H1 (cell line): ENCODE measurements around the gene S100PBP. TPM values are rescaled to one million over a fixed set of nuclear protein-coding genes. Genes with fewer than 3 reads are reported as not detected.

Source experiments
- CTCF ChIA-PET: fragments of 300-600 bp; sonication (Branson Sonifier 250); formaldehyde crosslinking; loops from one replicate; lab custom pipeline; 2021; ENCODE audit not compliant: partially characterized antibody; lab: Charles Lee
- POLR2A ChIA-PET: fragments of 300-600 bp; sonication (Branson Sonifier 250); formaldehyde crosslinking; loops from one replicate; lab custom pipeline; 2021; ENCODE audit warnings: inconsistent platforms; ENCODE audit not compliant: partially characterized antibody; lab: Charles Lee
- DNase-seq, 2 experiments: peaks; one replicate each; pipeline versions ENCODE4 v3.0.0 to v3.0.0-alpha.2; 2010 to 2022; ENCODE audit warnings: low spot score in 2 of 2, low read depth in 1 of 2, mixed read lengths in 1 of 2
- FAIRE-seq: peaks from 2 replicates; lab custom pipeline; 2011; peaks lifted over from hg19 to GRCh38; lab: Jason Lieb, UNC
- H2AFZ ChIP-seq: 2 replicates; pipeline ENCODE4 v1.8.1; 2012; ENCODE audit warnings: low read length, inconsistent platforms
- H2AK5ac ChIP-seq: 2 replicates; pipeline ENCODE4 v1.6.1; 2013; ENCODE audit warnings: low read depth, low read length
- H2BK120ac ChIP-seq: replicated peaks from 2 replicates; pipeline ENCODE3; 2013; ENCODE audit warnings: low read depth, low read length, inconsistent platforms
- H2BK12ac ChIP-seq: 2 replicates; pipeline ENCODE4 v1.6.1; 2013; ENCODE audit warnings: low read depth, low read length
- H2BK15ac ChIP-seq: 2 replicates; pipeline ENCODE4 v1.6.1; 2013; ENCODE audit warnings: low read length
- H2BK20ac ChIP-seq: 2 replicates; pipeline ENCODE4 v1.6.1; 2013; ENCODE audit warnings: low read length
- H2BK5ac ChIP-seq: 2 replicates; pipeline ENCODE4 v1.6.1; 2013; ENCODE audit warnings: low read depth, low read length
- H3K14ac ChIP-seq: 2 replicates; pipeline ENCODE4 v1.6.1; 2013; ENCODE audit warnings: inconsistent platforms; ENCODE audit not compliant: insufficient read length
- H3K18ac ChIP-seq: 2 replicates; pipeline ENCODE4 v1.6.1; 2013; ENCODE audit warnings: low read length; ENCODE audit errors: extremely low read depth
- H3K23ac ChIP-seq: 2 replicates; pipeline ENCODE4 v1.6.1; 2013; ENCODE audit warnings: inconsistent platforms; ENCODE audit not compliant: insufficient read length
- H3K23me2 ChIP-seq: 2 replicates; pipeline ENCODE4 v1.6.1; 2013; ENCODE audit warnings: low read depth, low read length
- H3K27ac ChIP-seq: 2 replicates; pipeline ENCODE4 v1.6.1; 2011; ENCODE audit warnings: low read depth, low read length, inconsistent platforms
- H3K27me3 ChIP-seq, 4 experiments: replicated peaks in 1 of 4; 1 replicate in 1 of 4; 2 replicates in 3 of 4; pipeline versions ENCODE4 v1.6.1 to v1.8.1; 2011 to 2013; ENCODE audit warnings: low read length in 3 of 4, mild to moderate bottlenecking in 3 of 4, inconsistent platforms in 2 of 4, mixed read lengths in 2 of 4, moderate library complexity in 1 of 4; ENCODE audit not compliant: control insufficient read depth in 3 of 4, insufficient read depth in 3 of 4; ENCODE audit errors: extremely low read depth in 1 of 4
- H3K36me3 ChIP-seq, 4 experiments: 2 replicates each; pipeline versions ENCODE4 v1.6.1 to v1.8.1; 2011 to 2013; ENCODE audit warnings: mild to moderate bottlenecking in 4 of 4, low read length in 3 of 4, moderate library complexity in 2 of 4, control low read depth in 1 of 4, inconsistent platforms in 1 of 4; ENCODE audit not compliant: insufficient read depth in 4 of 4, control insufficient read depth in 2 of 4
- H3K4ac ChIP-seq: replicated peaks from 2 replicates; pipeline ENCODE3; 2013; ENCODE audit warnings: low read length, low read depth, mixed read lengths, inconsistent platforms; ENCODE audit not compliant: insufficient read length
- H3K4me1 ChIP-seq, 4 experiments: replicated peaks in 1 of 4; 1 replicate in 1 of 4; 2 replicates in 3 of 4; pipeline versions ENCODE4 v1.6.1 to v1.8.1; 2011 to 2013; ENCODE audit warnings: low read length in 3 of 4, inconsistent platforms in 2 of 4, mixed read lengths in 1 of 4; ENCODE audit not compliant: insufficient read depth in 4 of 4, control insufficient read depth in 3 of 4
- H3K4me2 ChIP-seq, 2 experiments: 2 replicates each; pipeline versions ENCODE4 v1.6.1 to v1.8.1; 2011 to 2013; ENCODE audit warnings: low read depth in 2 of 2, low read length in 2 of 2, control low read depth in 1 of 2, inconsistent platforms in 1 of 2, mild to moderate bottlenecking in 1 of 2; ENCODE audit not compliant: insufficient read depth in 1 of 2
- H3K4me3 ChIP-seq, 4 experiments: fragments of 200-600, 300-600 bp in 1 of 4; sonication (generic), shearing (Covaris generic), sonication (Bioruptor Twin) in 1 of 4; 2 replicates each; pipeline versions ENCODE4 v1.5.1 to v1.8.1; 2011 to 2016; ENCODE audit warnings: low read length in 4 of 4, low read depth in 3 of 4, control low read depth in 2 of 4, inconsistent platforms in 2 of 4, mild to moderate bottlenecking in 2 of 4, mixed read lengths in 1 of 4, moderate library complexity in 1 of 4; ENCODE audit not compliant: insufficient read depth in 2 of 4; ENCODE audit errors: extremely low read depth in 1 of 4
- H3K56ac ChIP-seq: replicated peaks from 2 replicates; pipeline ENCODE3; 2013; ENCODE audit warnings: low read depth, mild to moderate bottlenecking, mixed read lengths, low read length, inconsistent platforms; ENCODE audit not compliant: insufficient read length
- H3K79me1 ChIP-seq: 2 replicates; pipeline ENCODE4 v1.6.1; 2013; ENCODE audit warnings: low read depth, low read length, control low read depth
- H3K79me2 ChIP-seq, 2 experiments: 2 replicates each; pipeline versions ENCODE4 v1.6.1 to v1.8.1; 2012 to 2013; ENCODE audit warnings: low read length in 2 of 2, mild to moderate bottlenecking in 2 of 2, inconsistent platforms in 1 of 2; ENCODE audit not compliant: insufficient read depth in 2 of 2, control insufficient read depth in 1 of 2
- H3K9ac ChIP-seq, 4 experiments: replicated peaks in 1 of 4; 1 replicate in 1 of 4; 2 replicates in 3 of 4; pipeline versions ENCODE4 v1.6.1 to v1.8.1; 2011 to 2013; ENCODE audit warnings: low read depth in 3 of 4, low read length in 3 of 4, control low read depth in 2 of 4, mild to moderate bottlenecking in 2 of 4, moderate library complexity in 2 of 4, inconsistent platforms in 1 of 4; ENCODE audit errors: extremely low read depth in 1 of 4
- H3K9me3 ChIP-seq, 2 experiments: 2 replicates each; pipeline versions ENCODE4 v1.6.1 to v1.8.1; 2012 to 2013; ENCODE audit warnings: mild to moderate bottlenecking in 2 of 2, moderate library complexity in 2 of 2, control low read depth in 1 of 2, inconsistent platforms in 1 of 2, low read depth in 1 of 2, low read length in 1 of 2, mixed read lengths in 1 of 2; ENCODE audit not compliant: insufficient read depth in 2 of 2
- H4K20me1 ChIP-seq, 2 experiments: replicated peaks in 1 of 2; 2 replicates each; pipeline versions ENCODE3 to v1.8.1; 2011 to 2013; ENCODE audit warnings: inconsistent platforms in 2 of 2, low read length in 2 of 2, mild to moderate bottlenecking in 1 of 2; ENCODE audit not compliant: insufficient read depth in 2 of 2, control insufficient read depth in 1 of 2
- H4K5ac ChIP-seq: 2 replicates; pipeline ENCODE4 v1.6.1; 2013; ENCODE audit warnings: low read length, low read depth, mixed read lengths, inconsistent platforms; ENCODE audit not compliant: insufficient read length
- H4K8ac ChIP-seq: 2 replicates; pipeline ENCODE4 v1.8.0; 2013; ENCODE audit warnings: mild to moderate bottlenecking, moderate library complexity, low read length, inconsistent platforms; ENCODE audit not compliant: insufficient read depth; ENCODE audit errors: extremely low read depth
- H4K91ac ChIP-seq: replicated peaks from 2 replicates; pipeline ENCODE3; 2013; ENCODE audit warnings: low read length, mixed read lengths, inconsistent platforms; ENCODE audit not compliant: insufficient read length
- BCL11A ChIP-seq, 2 experiments: IDR thresholded peaks; one replicate each; pipeline ENCODE4 v1.6.1; 2011; ENCODE audit warnings: low read depth in 2 of 2, low read length in 2 of 2, mild to moderate bottlenecking in 2 of 2
- CBX8 ChIP-seq: fragments of 300-800, 300-1000 bp; sonication (generic); IDR thresholded peaks from 2 replicates; pipeline ENCODE4 v1.7.1; 2016; ENCODE audit warnings: low read depth, low read length, borderline replicate concordance
- CTCF ChIP-seq, 3 experiments: IDR thresholded peaks; 1 replicate in 2 of 3; 2 replicates in 1 of 3; pipeline versions ENCODE4 v1.5.1 to v1.6.1; 2011; ENCODE audit warnings: low read length in 3 of 3, mild to moderate bottlenecking in 3 of 3, inconsistent platforms in 2 of 3, low read depth in 1 of 3, moderate library complexity in 1 of 3; ENCODE audit not compliant: insufficient read depth in 1 of 3; ENCODE audit errors: control extremely low read depth in 1 of 3
- FOSL1 ChIP-seq: IDR thresholded peaks from 2 replicates; pipeline ENCODE4 v1.6.1; 2011; ENCODE audit warnings: mild to moderate bottlenecking, low read depth, low read length, moderate library complexity; ENCODE audit not compliant: insufficient read depth
- JUND ChIP-seq: IDR thresholded peaks from 2 replicates; pipeline ENCODE4 v1.6.1; 2011; ENCODE audit warnings: mild to moderate bottlenecking, improper control_type of control experiment, low read length
- KDM1A ChIP-seq: fragments of 200-600, 300-600 bp; sonication (generic); IDR thresholded peaks from 2 replicates; pipeline ENCODE4 v1.7.1; 2016; ENCODE audit warnings: mild to moderate bottlenecking, low read length, borderline replicate concordance
- MAFK ChIP-seq: IDR thresholded peaks from 2 replicates; pipeline ENCODE4 v1.6.1; 2012; ENCODE audit warnings: low read depth, mild to moderate bottlenecking, improper control_type of control experiment, low read length
- RNF2 ChIP-seq: fragments of 200-900, 300-1000 bp; sonication (generic); IDR thresholded peaks from 2 replicates; pipeline ENCODE4 v1.7.1; 2016; ENCODE audit warnings: borderline replicate concordance, low read depth, mild to moderate bottlenecking, antibody characterized with exemption, low read length; ENCODE audit not compliant: poor library complexity, severe bottlenecking; ENCODE audit errors: missing control alignments
- SIN3A ChIP-seq, 2 experiments: IDR thresholded peaks in 1 of 2; conservative IDR thresholded peaks in 1 of 2; 2 replicates each; pipeline ENCODE4 v1.6.1; 2011 to 2012; ENCODE audit warnings: low read length in 2 of 2, improper control_type of control experiment in 1 of 2, low read depth in 1 of 2, mild to moderate bottlenecking in 1 of 2
- SIRT6 ChIP-seq: IDR thresholded peaks from one replicate; pipeline ENCODE4 v1.7.1; 2012; ENCODE audit warnings: low read length, inconsistent platforms
- SRF ChIP-seq: IDR thresholded peaks from 2 replicates; pipeline ENCODE4 v1.6.1; 2011; ENCODE audit warnings: mild to moderate bottlenecking, low read depth, low read length, moderate library complexity
- WGBS, 2 experiments: shearing (Covaris generic) in 1 of 2; methylation state at CpG; one replicate each; pipeline versions ENCODE4 v1.1.6 to v1.1.7; 2013 to 2015; ENCODE audit warnings: low lambda C conversion rate in 2 of 2, mixed read lengths in 2 of 2, inconsistent platforms in 1 of 2, low coverage in 1 of 2, missing lambda C conversion rate in 1 of 2; ENCODE audit not compliant: insufficient replicate concordance in 2 of 2, insufficient coverage in 1 of 2, insufficient read length in 1 of 2; ENCODE audit errors: extremely low coverage in 1 of 2, missing lambda C conversion rate in 1 of 2; 5-methylcytosine and 5-hydroxymethylcytosine counted together
- polyA plus RNA-seq, 7 experiments: library from polyadenylated mRNA; depleted of rRNA in 3 of 7; stranded (reverse) in 5 of 7; unstranded in 2 of 7; fragments of >200 nt in 5 of 7; fragments of 200-250 nt in 2 of 7; gene quantifications; 1 replicate in 5 of 7; 2 replicates in 1 of 7; 4 replicates in 1 of 7; pipeline versions ENCODE4 v1.2.1 to v1.2.3, GENCODE V29; 2011 to 2013; ENCODE audit warnings: missing spikeins in 2 of 7, mixed read lengths in 2 of 7
- total RNA-seq: library from RNA; stranded (reverse); fragmentation: NEBNext Ultra II Directional; extraction: Animal tissue kit (Norgen Biotek cat#: 25700); gene quantifications from 2 replicates; pipeline ENCODE4 v1.2.1, GENCODE V29; 2021

The S100PBP gene
- total and polyA plus RNA-seq, 2 of the 8 experiments (the other 6 are each of a cell fraction or from before 2014, with no cell fraction given): 43.8 to 68.3 TPM

GRCh38 chr1:32888134-32888533 is 70.7 kb downstream of the S100PBP start:
- Histone ChIP-seq H2BK12ac (no peak overlapping the region), H2AK5ac (no peak overlapping the region), H3K36me3 (no peaks in the 10 kb centered on the region), H2AFZ (no peak overlapping the region), H3K9ac (no peak overlapping the region; a peak in 1 of 7 replicates), H2BK20ac (no peak overlapping the region), H2BK5ac (no peak overlapping the region), H4K91ac (no peak overlapping the region), H4K8ac (no peak overlapping the region), H2BK120ac (no peak overlapping the region), H3K4ac (no peak overlapping the region), H4K20me1 (peaks cover 0 to 18% of the 10 kb centered on the region in 2 experiments), H3K18ac (no peak overlapping the region), H2BK15ac (no peak overlapping the region), H3K9me3 (peaks cover 0 to 6% of the 10 kb centered on the region in 2 experiments; a peak in 1 of 4 replicates), H3K4me2 (no peak overlapping the region), H3K27ac (no peak overlapping the region), H3K4me3 (no peak overlapping the region), H4K5ac (no peak overlapping the region), H3K23ac (no peak overlapping the region), H3K27me3 (peaks cover 5 to 56% (median 32%) of the 10 kb centered on the region in 4 experiments), H3K79me2 (no peaks in the 10 kb centered on the region), H3K4me1 (peaks cover 0 to 9% (median 4%) of the 10 kb centered on the region in 4 experiments; a peak in 5 of 7 replicates), H3K14ac (no peak overlapping the region), H3K79me1 (no peaks in the 10 kb centered on the region), H3K23me2 (peaks cover 5% of the 10 kb centered on the region; the same call in 1 of the 2 replicates), H3K56ac (no peak overlapping the region)
- CTCF ChIA-PET: interaction anchor here (1.5 to 19.0 kb wide), 3 partner anchors 4 to 27 kb away, joined by 4 to 382 read pairs (median 382); partner anchors contain the start of genes FNDC5 and HPCA
- POLR2A ChIA-PET: no interaction called here
- WGBS, 2 experiments: 74% methylated on average over 3 of the region's 3 CpGs; no CpG with 5 or more reads in 1 of the 2 experiments
- FAIRE-seq: no peak
- no peak for DNase-seq
- TF ChIP-seq CBX8: no peak
- TF ChIP-seq KDM1A: no peak
- TF ChIP-seq SRF: no peak
- no peak for TF ChIP-seq JUND
- no peak for TF ChIP-seq BCL11A (IDR thresholded peaks at IDR 0.05; ENCODE audit: low read depth in 2 of 2, low read length in 2 of 2)
- no peak for TF ChIP-seq SIN3A (conservative IDR thresholded peaks at IDR 0.05 in 1 of 2, IDR thresholded peaks at IDR 0.05 in 1 of 2; ENCODE audit: low read depth in 1 of 2, low read length in 2 of 2)
- no peak for TF ChIP-seq CTCF (IDR thresholded peaks at IDR 0.05; ENCODE audit: control extremely low read depth in 1 of 3, insufficient read depth in 1 of 3, low read depth in 1 of 3, low read length in 3 of 3)
- TF ChIP-seq SIRT6: no peak
- TF ChIP-seq RNF2: no peak
- TF ChIP-seq FOSL1: no peak
- no peak for TF ChIP-seq MAFK
